Activated naive CD4-positive, alpha-beta T cell treated with anti-CD3 and anti-CD28 coated beads for 36 hours (primary cell): ENCODE measurements around the gene DCXR. TPM values are rescaled to one million over a fixed set of nuclear protein-coding genes. Genes with fewer than 3 reads are reported as not detected.

Source experiments
- CTCF ChIA-PET: fragments of 350-600 bp; sonication (Branson Sonifier 250); formaldehyde crosslinking; loops from one replicate; lab custom pipeline; 2021; ENCODE audit warnings: antibody characterized with exemption; lab: Charles Lee
- DNase-seq: peaks from one replicate; pipeline ENCODE4 v3.0.0-alpha.2; 2020
- H3K27ac Mint-ChIP-seq: one replicate; pipeline ENCODE4 v1.8.0; 2021; ENCODE audit warnings: mild to moderate bottlenecking, mixed read lengths
- H3K27me3 Mint-ChIP-seq: one replicate; pipeline ENCODE4 v1.8.0; 2021; ENCODE audit warnings: low read depth, mixed read lengths
- H3K36me3 Mint-ChIP-seq: one replicate; pipeline ENCODE4 v1.8.0; 2021; ENCODE audit warnings: low read depth, mixed read lengths
- H3K4me1 Mint-ChIP-seq: one replicate; pipeline ENCODE4 v1.8.0; 2021; ENCODE audit warnings: low read depth, mixed read lengths
- H3K4me3 Mint-ChIP-seq: one replicate; pipeline ENCODE4 v1.8.0; 2021; ENCODE audit warnings: mild to moderate bottlenecking, moderate library complexity, mixed read lengths
- H3K9me3 Mint-ChIP-seq: one replicate; pipeline ENCODE4 v1.8.0; 2021; ENCODE audit warnings: mixed read lengths
- intact Hi-C: fragments of 100-400 bp; cut with micrococcal nuclease; formaldehyde crosslinking; loops from one replicate; pipeline ENCODE4 v1.15.1; 2023
- total RNA-seq, 2 experiments: library from RNA; stranded (reverse); gene quantifications; one replicate each; pipeline ENCODE4 v1.2.3, GENCODE V29; 2021

DCXR gene
- total RNA-seq, 2 experiments from 2014 or later, result 139 to 146 TPM

- Mint-ChIP-seq H3K27me3 (no peaks in the 10 kb centered on the region), H3K9me3 (no peaks in the 10 kb centered on the region), H3K36me3 (no peaks in the 10 kb centered on the region), H3K4me3 (no peak overlapping the region), H3K27ac (no peak overlapping the region), H3K4me1 (peaks cover 4% of the 10 kb centered on the region)
- CTCF ChIA-PET, result interaction anchor here (0.9 kb wide), 1 partner anchor 32 kb away, joined by 3 read pairs; the partner anchor contains the start of gene NOTUM
- intact Hi-C loops, result no loop called here
- DNase-seq, result no peak
Observed at GRCh38 chr17:81992306-81993102, 45.0 kb downstream of the DCXR start.

DNA sequence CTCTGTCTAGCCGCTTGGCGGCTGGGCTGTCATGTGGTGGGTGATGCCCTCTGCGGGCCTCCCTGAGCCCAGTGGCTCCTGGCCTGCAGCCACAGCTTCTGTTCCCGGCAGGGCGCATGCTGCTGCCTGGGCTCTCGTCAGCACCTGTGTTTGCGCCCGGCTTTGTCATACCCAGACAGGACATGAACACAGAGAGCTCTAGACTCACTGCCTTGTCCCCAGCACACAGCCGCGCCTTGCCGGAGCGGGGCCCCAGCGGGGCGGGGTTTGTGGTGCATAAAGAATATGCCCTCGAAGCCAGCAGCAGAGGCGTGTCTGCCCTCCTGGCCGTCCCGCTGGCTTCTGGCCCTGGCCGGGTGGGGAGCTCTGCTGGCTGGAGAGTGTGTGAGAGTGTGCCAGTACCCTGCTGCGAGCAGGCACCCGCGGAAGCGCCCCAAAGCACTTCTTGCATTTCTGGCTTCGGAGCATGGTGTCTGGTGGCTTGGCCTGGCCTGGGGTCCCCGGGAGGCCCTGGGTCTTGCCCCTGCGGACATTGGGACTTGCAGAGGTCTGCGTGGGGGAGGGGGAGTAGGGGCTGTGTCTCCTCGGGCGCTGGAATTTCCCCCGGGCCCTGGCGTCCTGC is 45.7 kb downstream of the DCXR start:
- Mint-ChIP-seq H3K4me1 (peaks cover 4% of the 10 kb centered on the region), H3K4me3 (no peak overlapping the region), H3K9me3 (no peaks in the 10 kb centered on the region), H3K27me3 (no peaks in the 10 kb centered on the region), H3K27ac (no peak overlapping the region), H3K36me3 (no peaks in the 10 kb centered on the region)
- no peak for DNase-seq
- CTCF ChIA-PET, result interaction anchor here (0.9 kb wide), 1 partner anchor 31 kb away, joined by 3 read pairs; the partner anchor contains the start of gene NOTUM
- intact Hi-C loops, result no loop called here

- Mint-ChIP-seq H3K9me3 (no peaks in the 10 kb centered on the region), H3K27ac (no peak overlapping the region), H3K4me3 (no peak overlapping the region), H3K36me3 (no peaks in the 10 kb centered on the region), H3K27me3 (no peaks in the 10 kb centered on the region), H3K4me1 (peaks cover 4% of the 10 kb centered on the region)
- CTCF ChIA-PET, result interaction anchor here (0.6 kb wide), 1 partner anchor 36 kb away, joined by 5 read pairs; no protein-coding TSS in a partner anchor
- DNase-seq, result no peak
- intact Hi-C loops, result no loop called here
Observed at GRCh38 chr17:81990836-81991683, 46.4 kb downstream of the DCXR start.

GRCh38 chr17:81987161-81987770 is 50.2 kb downstream of the DCXR start:
- Mint-ChIP-seq H3K9me3 (no peaks in the 10 kb centered on the region), H3K4me1 (peaks cover 9% of the 10 kb centered on the region), H3K27me3 (no peaks in the 10 kb centered on the region), H3K36me3 (peaks cover 8% of the 10 kb centered on the region), H3K4me3 (no peak overlapping the region), H3K27ac (no peak overlapping the region)
- DNase-seq, result no peak
- intact Hi-C loops, result no loop called here
- CTCF ChIA-PET, result no interaction called here

- peaks cover 8% of the 10 kb centered on the region for H3K36me3 Mint-ChIP-seq
- no peak overlapping the region for H3K4me3 Mint-ChIP-seq
- H3K27ac Mint-ChIP-seq, result no peak overlapping the region
- H3K4me1 Mint-ChIP-seq, result peaks cover 9% of the 10 kb centered on the region
- DNase-seq, result no peak
- intact Hi-C loops, result no loop called here
- no peaks in the 10 kb centered on the region for H3K9me3 Mint-ChIP-seq
- no peaks in the 10 kb centered on the region for H3K27me3 Mint-ChIP-seq
- CTCF ChIA-PET, result no interaction called here
Observed at GRCh38 chr17:81986606-81987005, 50.9 kb downstream of the DCXR start.

Other genes starting within 250 kb of the DCXR start
- gene GCGR, start 233.5 kb downstream of the DCXR start, total RNA-seq, result not detected
- gene MCRIP1, start 204.4 kb downstream of the DCXR start, total RNA-seq, result 10 to 100 TPM; 53.7 to 55.6 TPM
- gene PPP1R27, start 202.6 kb downstream of the DCXR start, total RNA-seq, result not detected
- 100 to 1,000 TPM; 273 to 276 TPM for gene P4HB, start 177.2 kb downstream of the DCXR start, total RNA-seq
- 100 to 1,000 TPM; 355 to 389 TPM for gene ARHGDIA, start 166.4 kb downstream of the DCXR start, total RNA-seq
- gene ALYREF, start 146.1 kb downstream of the DCXR start, total RNA-seq, result 100 to 1,000 TPM; 213 to 217 TPM
- 100 to 1,000 TPM; 171 to 182 TPM for gene ANAPC11, start 146.0 kb downstream of the DCXR start, total RNA-seq
- under 1 TPM; 0.12 to 0.19 TPM for gene NPB, start 135.5 kb downstream of the DCXR start, total RNA-seq
- gene PCYT2, start 126.3 kb downstream of the DCXR start, total RNA-seq, result 10 to 100 TPM; 15.9 to 16.6 TPM
- 10 to 100 TPM; 18.8 to 22.1 TPM for gene SIRT7, start 119.5 kb downstream of the DCXR start, total RNA-seq
- 10 to 100 TPM; 13.5 to 14.8 TPM for gene MAFG, start 110.0 kb downstream of the DCXR start, total RNA-seq
- gene PYCR1, start 100.4 kb downstream of the DCXR start, total RNA-seq, result 100 to 1,000 TPM; 121 to 130 TPM
- gene MYADML2, start 90.5 kb downstream of the DCXR start, total RNA-seq, result not detected
- gene NOTUM, start 76.5 kb downstream of the DCXR start, total RNA-seq, result under 1 TPM; 0.35 to 0.38 TPM
- gene ASPSCR1, start 60.1 kb downstream of the DCXR start, total RNA-seq, result 10 to 100 TPM; 33.6 to 34.8 TPM
- 10 to 100 TPM; 55.8 to 57.8 TPM for gene CENPX, start 14.8 kb downstream of the DCXR start, total RNA-seq
- 10 to 100 TPM; 12.0 to 12.5 TPM for gene LRRC45, start 14.4 kb downstream of the DCXR start, total RNA-seq
- 1 to 10 TPM; 4.5 to 4.8 TPM for gene RAC3, start 6.0 kb downstream of the DCXR start, total RNA-seq
- gene RFNG, start 14.1 kb upstream of the DCXR start, total RNA-seq, result 10 to 100 TPM; 17.6 to 18.0 TPM
- 10 to 100 TPM; 91.0 to 91.3 TPM for gene GPS1, start 14.2 kb upstream of the DCXR start, total RNA-seq
- gene DUS1L, start 28.1 kb upstream of the DCXR start, total RNA-seq, result 100 to 1,000 TPM; 132 to 133 TPM
- 100 to 1,000 TPM; 183 to 195 TPM for gene FASN, start 60.5 kb upstream of the DCXR start, total RNA-seq
- 10 to 100 TPM; 40.7 to 43.9 TPM for gene CCDC57, start 175.1 kb upstream of the DCXR start, total RNA-seq
- gene SLC16A3, start 191.3 kb upstream of the DCXR start, total RNA-seq, result 10 to 100 TPM; 15.2 to 18.3 TPM
- 100 to 1,000 TPM in 1 of 2 experiments, 10 to 100 TPM in 1; 99.8 to 100 TPM for gene CSNK1D, start 236.0 kb upstream of the DCXR start, total RNA-seq